ENCODE results near the gene USP38. TPM values are rescaled to one million over a fixed set of nuclear protein-coding genes. Genes with fewer than 3 reads are reported as not detected.

USP38 gene
- total RNA-seq, 1 donor from 2014 or later = 11.4 TPM

DNA sequence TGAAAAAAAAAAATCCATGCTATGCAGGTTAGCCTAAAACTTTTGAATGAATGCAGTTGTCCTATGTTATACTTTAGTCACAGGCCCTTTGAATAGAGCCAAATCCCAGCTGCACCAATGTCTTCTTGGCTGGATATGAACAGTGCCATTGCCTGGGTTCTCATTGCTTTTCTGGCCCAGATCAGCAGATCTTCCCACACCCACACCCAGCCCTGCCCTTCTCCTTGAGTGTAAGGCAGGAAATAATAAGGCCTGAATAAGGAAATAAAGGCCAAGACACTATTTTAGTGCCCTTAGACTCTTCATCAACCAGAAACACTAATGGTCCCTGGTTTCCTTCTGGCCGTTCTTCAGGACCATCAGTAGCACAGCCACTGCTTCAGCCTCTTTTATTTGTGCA is 66.6 kb downstream of the USP38 start:
- H3K36me3 ChIP-seq = no peaks in the 10 kb centered on the region
- no peaks in the 10 kb centered on the region for H4K20me1 ChIP-seq (ENCODE audit: low read depth)
- H3K9me3 ChIP-seq (ENCODE audit: low read depth) = no peaks in the 10 kb centered on the region
- H3K27ac Mint-ChIP-seq = no peak overlapping the region
- H3K4me1 ChIP-seq = peaks cover 4% of the 10 kb centered on the region
- H3K4me3 ChIP-seq = no peak overlapping the region
- no peaks in the 10 kb centered on the region for H3F3A ChIP-seq (ENCODE audit: low read depth)
- no peak for DNase-seq (ENCODE audit: low spot score)
- H3K4me3 Mint-ChIP-seq = no peak overlapping the region
- no peaks in the 10 kb centered on the region for H3K27me3 ChIP-seq
- peak overlapping the region; percentile 1 for H2AFZ ChIP-seq (replicated peaks)
- H3K27me3 Mint-ChIP-seq (ENCODE audit: insufficient read depth, low read depth) = no peaks in the 10 kb centered on the region
- TF ChIP-seq EZH2 (IDR thresholded peaks at IDR 0.05) = no peak
- TF ChIP-seq EZH2phosphoT487 (IDR thresholded peaks at IDR 0.05) = no peak
- TF ChIP-seq, protein P1, sequence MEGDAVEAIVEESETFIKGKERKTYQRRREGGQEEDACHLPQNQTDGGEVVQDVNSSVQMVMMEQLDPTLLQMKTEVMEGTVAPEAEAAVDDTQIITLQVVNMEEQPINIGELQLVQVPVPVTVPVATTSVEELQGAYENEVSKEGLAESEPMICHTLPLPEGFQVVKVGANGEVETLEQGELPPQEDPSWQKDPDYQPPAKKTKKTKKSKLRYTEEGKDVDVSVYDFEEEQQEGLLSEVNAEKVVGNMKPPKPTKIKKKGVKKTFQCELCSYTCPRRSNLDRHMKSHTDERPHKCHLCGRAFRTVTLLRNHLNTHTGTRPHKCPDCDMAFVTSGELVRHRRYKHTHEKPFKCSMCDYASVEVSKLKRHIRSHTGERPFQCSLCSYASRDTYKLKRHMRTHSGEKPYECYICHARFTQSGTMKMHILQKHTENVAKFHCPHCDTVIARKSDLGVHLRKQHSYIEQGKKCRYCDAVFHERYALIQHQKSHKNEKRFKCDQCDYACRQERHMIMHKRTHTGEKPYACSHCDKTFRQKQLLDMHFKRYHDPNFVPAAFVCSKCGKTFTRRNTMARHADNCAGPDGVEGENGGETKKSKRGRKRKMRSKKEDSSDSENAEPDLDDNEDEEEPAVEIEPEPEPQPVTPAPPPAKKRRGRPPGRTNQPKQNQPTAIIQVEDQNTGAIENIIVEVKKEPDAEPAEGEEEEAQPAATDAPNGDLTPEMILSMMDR (IDR thresholded peaks at IDR 0.05) = no peak
- H3K79me2 ChIP-seq (ENCODE audit: low read depth) = no peaks in the 10 kb centered on the region
- H3K4me2 ChIP-seq = no peak overlapping the region
- H3K9me3 Mint-ChIP-seq = no peaks in the 10 kb centered on the region
- H3K36me3 Mint-ChIP-seq = no peaks in the 10 kb centered on the region
- no peak overlapping the region for H3K27ac ChIP-seq
- H3K9ac ChIP-seq = no peak overlapping the region
- H3K4me1 Mint-ChIP-seq = no peaks in the 10 kb centered on the region

DNA sequence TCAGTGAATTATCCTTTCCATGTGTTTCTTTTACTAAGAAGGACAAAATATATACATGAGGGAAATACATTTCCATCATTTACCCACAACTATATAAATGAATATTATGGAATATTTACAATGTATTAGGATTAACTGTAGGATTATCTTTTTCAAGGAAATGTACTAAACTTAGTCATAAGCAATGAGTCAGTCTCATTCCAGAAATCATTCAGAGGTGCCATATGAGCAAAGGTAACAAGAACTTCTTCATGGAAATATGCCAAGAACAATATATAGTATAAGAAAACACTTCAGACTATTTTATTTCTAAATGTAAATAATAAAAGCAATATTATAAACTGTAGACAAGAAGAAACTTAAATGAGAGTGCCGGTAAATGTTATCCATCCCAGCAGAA is 67.1 kb downstream of the USP38 start:
- Histone ChIP-seq H3K36me3 (no peaks in the 10 kb centered on the region), H3K4me2 (no peak overlapping the region), H3K4me3 (no peak overlapping the region), H3K9me3 (ENCODE audit: low read depth) (no peaks in the 10 kb centered on the region), H2AFZ (replicated peaks) (no peak overlapping the region), H3K27ac (no peak overlapping the region), H4K20me1 (ENCODE audit: low read depth) (no peaks in the 10 kb centered on the region), H3F3A (ENCODE audit: low read depth) (no peaks in the 10 kb centered on the region), H3K27me3 (no peaks in the 10 kb centered on the region), H3K9ac (no peak overlapping the region), H3K4me1 (peaks cover 4% of the 10 kb centered on the region), H3K79me2 (ENCODE audit: low read depth) (no peaks in the 10 kb centered on the region)
- Mint-ChIP-seq H3K27ac (no peak overlapping the region), H3K27me3 (ENCODE audit: insufficient read depth, low read depth) (no peaks in the 10 kb centered on the region), H3K4me3 (no peak overlapping the region), H3K36me3 (no peaks in the 10 kb centered on the region), H3K4me1 (no peaks in the 10 kb centered on the region), H3K9me3 (no peaks in the 10 kb centered on the region)
- TF ChIP-seq, protein P1 (IDR thresholded peaks at IDR 0.05) = no peak
- TF ChIP-seq EZH2phosphoT487 (IDR thresholded peaks at IDR 0.05) (no peak), EZH2 (IDR thresholded peaks at IDR 0.05) (no peak)
- no peak for DNase-seq (ENCODE audit: low spot score)

DNA sequence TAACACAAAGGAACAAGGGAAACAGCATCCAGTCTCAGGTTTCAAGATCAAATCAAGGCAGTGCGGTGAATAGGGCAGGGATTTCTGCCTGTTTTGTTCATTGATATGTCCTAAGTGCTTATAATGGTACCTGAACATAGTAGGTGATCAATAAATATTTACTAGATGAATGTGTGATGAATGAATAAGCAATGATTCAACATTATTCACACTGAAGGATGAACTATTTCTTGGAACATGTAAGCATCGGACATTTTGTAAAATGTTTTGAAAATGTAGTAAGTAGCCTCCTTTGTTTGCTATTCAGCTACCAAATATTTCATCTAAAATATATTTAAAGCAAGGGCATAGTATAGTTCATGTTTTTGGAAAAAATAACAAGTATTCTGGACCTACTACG is 67.8 kb downstream of the USP38 start:
- Histone ChIP-seq H4K20me1 (ENCODE audit: low read depth) (no peaks in the 10 kb centered on the region), H3K27me3 (no peaks in the 10 kb centered on the region), H3K36me3 (no peaks in the 10 kb centered on the region), H2AFZ (replicated peaks) (no peak overlapping the region), H3K9me3 (ENCODE audit: low read depth) (no peaks in the 10 kb centered on the region), H3K4me3 (no peak overlapping the region), H3K4me2 (no peak overlapping the region), H3F3A (ENCODE audit: low read depth) (no peaks in the 10 kb centered on the region), H3K27ac (no peak overlapping the region), H3K4me1 (peaks cover 4% of the 10 kb centered on the region), H3K79me2 (ENCODE audit: low read depth) (no peaks in the 10 kb centered on the region), H3K9ac (no peak overlapping the region)
- Mint-ChIP-seq H3K4me3 (no peak overlapping the region), H3K27ac (no peak overlapping the region), H3K36me3 (no peaks in the 10 kb centered on the region), H3K27me3 (ENCODE audit: insufficient read depth, low read depth) (no peaks in the 10 kb centered on the region), H3K9me3 (no peaks in the 10 kb centered on the region), H3K4me1 (no peaks in the 10 kb centered on the region)
- DNase-seq (ENCODE audit: low spot score) = no peak
- TF ChIP-seq EZH2 (IDR thresholded peaks at IDR 0.05) (no peak), EZH2phosphoT487 (IDR thresholded peaks at IDR 0.05) (no peak)
- TF ChIP-seq, protein P1 (IDR thresholded peaks at IDR 0.05) = no peak
